ENCODE results near the gene HEATR9.

DNA sequence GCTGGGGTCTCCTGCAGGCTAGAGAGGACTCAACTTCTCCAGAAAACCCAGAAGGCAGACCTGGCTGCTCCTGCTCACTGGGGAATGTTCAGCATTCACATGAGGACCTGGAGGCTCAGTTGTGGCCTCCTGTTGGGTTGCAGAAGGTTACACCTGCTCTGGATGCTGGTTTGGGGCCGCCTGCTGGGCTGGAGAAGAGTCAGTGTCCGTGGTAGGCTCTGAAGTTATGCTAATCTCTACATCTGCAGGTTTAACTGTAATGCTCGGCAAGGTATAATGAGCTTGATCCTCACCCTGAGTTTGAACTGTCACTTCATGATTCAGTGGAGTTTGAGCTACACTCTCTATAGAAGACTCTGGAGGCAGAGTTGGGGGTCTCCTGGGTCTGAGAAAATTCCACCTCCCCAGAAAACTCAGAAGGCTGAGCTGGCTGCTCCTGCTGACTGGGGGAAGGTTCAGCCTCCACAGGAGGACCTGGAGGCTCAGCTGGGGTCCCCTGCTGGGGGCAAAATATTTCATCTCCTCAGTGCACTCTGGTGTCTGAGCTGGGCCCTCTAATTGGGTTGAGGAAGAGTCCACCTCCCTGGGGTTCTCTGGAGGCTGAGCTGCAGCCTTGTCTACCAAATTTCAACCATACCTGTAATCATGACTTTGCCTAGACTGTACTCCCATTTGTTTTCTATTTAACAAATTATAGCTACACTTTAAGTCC, 38.4 kb upstream of the HEATR9 start:
- TF ChIP-seq CTCF (IDR thresholded peaks at IDR 0.05) (no peak), POLR2A (IDR thresholded peaks at IDR 0.05) (no peak)

All from esophagus squamous epithelium (tissue), 4 donors.